ENCODE measurements around the gene SRSF10. TPM values are rescaled to one million over a fixed set of nuclear protein-coding genes. Genes with fewer than 3 reads are reported as not detected.

Gene SRSF10
- total RNA-seq, result 100 to 1,000 TPM; 170 to 252 (median 193) TPM
- 100 to 1,000 TPM; 108 to 132 TPM for polyA plus RNA-seq
- 336 reads per million, percentile 97 among the genes with 10 or more reads in this experiment for total RNA-seq

DNA sequence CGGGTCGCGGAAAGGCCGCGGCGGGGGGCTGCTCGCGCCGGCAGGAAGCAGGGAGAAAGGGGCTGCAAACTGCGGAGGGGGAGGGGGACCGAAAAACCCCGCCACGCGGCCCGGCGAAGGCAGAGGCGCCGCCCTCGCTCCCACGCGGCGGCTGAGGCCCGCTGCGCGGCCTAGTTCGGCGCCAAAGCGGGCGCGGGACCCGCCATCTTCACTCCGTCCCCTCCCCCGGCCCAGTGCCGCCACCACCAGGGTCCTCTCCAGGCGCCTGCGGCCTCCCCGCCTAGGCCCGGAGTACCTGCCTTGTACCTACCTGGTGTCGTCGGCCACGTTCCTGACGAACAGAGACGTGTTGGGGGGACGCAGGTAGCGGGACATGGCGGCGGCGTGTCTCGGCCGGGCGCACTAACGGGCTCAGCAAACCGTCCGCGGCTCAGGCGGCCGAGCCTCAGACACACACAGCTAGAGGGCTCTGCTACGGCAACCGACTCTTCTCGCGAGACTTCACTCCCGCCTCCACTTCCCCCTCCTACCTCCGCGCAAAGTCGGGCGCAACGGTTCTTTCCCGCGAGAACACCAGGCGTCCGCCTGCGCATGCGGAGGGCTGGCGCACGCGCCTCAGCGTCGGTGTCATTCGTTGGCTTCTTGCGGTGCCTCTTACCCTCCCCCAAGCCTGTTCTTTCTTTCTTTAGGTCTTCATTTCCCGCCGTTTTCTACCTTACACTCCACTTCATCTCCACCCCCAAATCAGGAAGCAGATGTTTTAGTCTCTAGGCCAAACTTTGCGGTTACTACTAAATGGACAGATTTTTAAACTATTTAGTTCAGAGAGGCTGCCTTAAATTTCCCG is at the start of gene SRSF10:
Gene SRSF10, minus strand, starts transcription at position 447 of the 847 bp plus-strand sequence. Its CDS starts 72 bp downstream, at position 375.
- H3K27ac Mint-ChIP-seq, result peak within 1 kb of the TSS; percentile 94 to 99 (median 96)
- peaks cover 0 to 31% (median 5%) of the 10 kb centered on the region in 5 donors for H3K36me3 Mint-ChIP-seq
- Histone ChIP-seq H3K27ac (ENCODE audit: low read depth, low read length) (peak within 1 kb of the TSS; percentile 98), H3K36me3 (ENCODE audit: control insufficient read depth in 2 of 3, insufficient read depth in 3 of 3, low read length in 3 of 3) (peaks cover 0 to 13% (median 0%) of the 10 kb centered on the region in 3 experiments), H3K9me3 (ENCODE audit: control insufficient read depth in 2 of 3, low read length in 3 of 3) (no peaks in the 10 kb centered on the region), H3K4me3 (ENCODE audit: low read length) (peak within 1 kb of the TSS; percentile 75), H3K27me3 (ENCODE audit: control insufficient read depth in 2 of 2, insufficient read depth in 2 of 2, low read length in 2 of 2) (no peaks in the 10 kb centered on the region), H3K4me1 (ENCODE audit: control insufficient read depth in 2 of 2, insufficient read depth in 2 of 2, low read length in 2 of 2) (peaks cover 31 to 43% of the 10 kb centered on the region in 2 donors)
- H3K4me3 Mint-ChIP-seq, result peak within 1 kb of the TSS; percentile 87 to 98 (median 94)
- intact Hi-C loops (cut with micrococcal nuclease), result loop anchor here (1.0 to 5.0 kb wide), 8 partner anchors 21 to 963 kb away; partner anchors contain the start of genes SRRM1 (in 2 of the 2), FUCA1 (in 1 of the 2), GALE (in 1 of the 2) and KDM1A (in 1 of the 2)
- peaks cover 0 to 4% (median 0%) of the 10 kb centered on the region in 5 donors for H3K27me3 Mint-ChIP-seq
- peak; percentile 91 to 99 (median 98) for DNase-seq
- peaks cover 39 to 57% (median 53%) of the 10 kb centered on the region in 7 donors for H3K4me1 Mint-ChIP-seq
- peaks cover 0 to 4% (median 0%) of the 10 kb centered on the region in 11 donors for H3K9me3 Mint-ChIP-seq
- CTCF ChIA-PET, result interaction anchor here (0.7 to 1.5 kb wide), 3 partner anchors 17 to 20 kb away, joined by 3 to 4 read pairs (median 3); partner anchors contain the start of gene PNRC2
- POLR2A ChIA-PET, result interaction anchor here (0.7 to 8.6 kb wide), 7 partner anchors 9 to 558 kb away, joined by 3 to 108 read pairs (median 5); partner anchors contain the start of genes LYPLA2 and PNRC2
- peak; percentile 97 for ATAC-seq

- no peaks in the 10 kb centered on the region for H3K9me3 Mint-ChIP-seq
- Histone ChIP-seq H3K4me1 (ENCODE audit: control insufficient read depth in 2 of 2, insufficient read depth in 2 of 2, low read length in 2 of 2) (no peaks in the 10 kb centered on the region), H3K36me3 (ENCODE audit: control insufficient read depth in 2 of 3, insufficient read depth in 3 of 3, low read length in 3 of 3) (no peaks in the 10 kb centered on the region), H3K27me3 (ENCODE audit: control insufficient read depth in 2 of 2, insufficient read depth in 2 of 2, low read length in 2 of 2) (no peaks in the 10 kb centered on the region), H3K9me3 (ENCODE audit: control insufficient read depth in 2 of 3, low read length in 3 of 3) (no peaks in the 10 kb centered on the region), H3K27ac (ENCODE audit: low read depth, low read length) (no peak overlapping the region), H3K4me3 (ENCODE audit: low read length) (no peak overlapping the region)
- peaks cover 0 to 8% (median 2%) of the 10 kb centered on the region in 7 donors for H3K4me1 Mint-ChIP-seq
- DNase-seq (peak in 6 of 9 donors; percentile 4 to 45 (median 26)), ATAC-seq (no peak)
- intact Hi-C loops (cut with micrococcal nuclease), result loop anchor here (1.0 kb wide), 3 partner anchors 69 to 160 kb away; partner anchors contain the start of genes FUCA1 (in 1 of the 2) and PNRC2 (in 1 of the 2)
- ChIA-PET CTCF (interaction anchor here (0.7 kb wide), 1 partner anchor 11 kb away, joined by 3 read pairs; no protein-coding TSS in a partner anchor), POLR2A (no interaction called here)
- no peak overlapping the region for H3K27ac Mint-ChIP-seq
- H3K36me3 Mint-ChIP-seq, result no peaks in the 10 kb centered on the region
- no peak overlapping the region for H3K4me3 Mint-ChIP-seq
- H3K27me3 Mint-ChIP-seq, result peaks cover 0 to 2% (median 0%) of the 10 kb centered on the region in 5 donors
Measured at GRCh38 chr1:24027838-24028468, 47.8 kb upstream of the SRSF10 start.

DNA sequence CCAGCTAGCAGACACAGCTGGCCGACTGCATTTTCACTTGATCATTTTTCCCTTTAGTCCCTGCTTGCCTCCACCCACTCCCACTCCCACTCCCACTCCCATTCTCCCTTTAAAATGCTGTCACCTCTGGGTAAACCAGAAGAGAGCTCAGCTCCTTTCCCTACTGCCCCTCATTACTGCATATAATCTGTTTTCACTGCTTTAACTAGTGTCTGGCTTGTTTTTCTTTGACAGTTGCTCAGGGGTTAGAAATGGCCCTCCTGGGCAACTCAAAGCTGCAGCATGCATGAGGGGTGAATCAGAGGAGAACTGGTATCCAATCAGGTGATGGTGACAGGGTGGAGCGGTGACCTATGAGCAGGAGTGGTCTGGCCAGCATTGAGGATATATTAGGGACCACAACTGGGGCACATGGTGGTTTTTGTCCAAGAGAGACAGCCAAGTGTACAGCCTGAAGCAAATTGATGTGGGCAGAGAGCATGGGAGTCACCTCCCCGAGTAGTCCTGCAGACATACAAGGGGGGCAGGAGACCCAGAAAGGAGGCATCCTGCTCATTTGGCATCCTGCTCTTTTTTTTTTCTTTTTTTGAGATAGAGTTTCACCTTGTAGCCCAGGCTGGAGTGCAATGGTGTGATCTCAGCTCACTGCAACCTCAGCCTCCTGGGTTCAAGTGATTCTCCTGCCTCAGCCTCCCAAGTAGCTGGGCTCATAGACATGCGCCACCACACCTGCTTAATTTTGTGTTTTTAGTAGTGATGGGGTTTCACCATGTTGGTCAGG is 42.6 kb upstream of the SRSF10 start:
- Mint-ChIP-seq H3K4me3 (no peak overlapping the region), H3K9me3 (no peaks in the 10 kb centered on the region), H3K27ac (no peak overlapping the region), H3K27me3 (peaks cover 0 to 8% (median 0%) of the 10 kb centered on the region in 5 donors), H3K4me1 (peaks cover 0 to 4% (median 0%) of the 10 kb centered on the region in 7 donors), H3K36me3 (no peaks in the 10 kb centered on the region)
- Histone ChIP-seq H3K4me1 (ENCODE audit: control insufficient read depth in 2 of 2, insufficient read depth in 2 of 2, low read length in 2 of 2) (no peaks in the 10 kb centered on the region), H3K36me3 (ENCODE audit: control insufficient read depth in 2 of 3, insufficient read depth in 3 of 3, low read length in 3 of 3) (no peaks in the 10 kb centered on the region), H3K4me3 (ENCODE audit: low read length) (no peak overlapping the region), H3K27ac (ENCODE audit: low read depth, low read length) (no peak overlapping the region), H3K27me3 (ENCODE audit: control insufficient read depth in 2 of 2, insufficient read depth in 2 of 2, low read length in 2 of 2) (no peaks in the 10 kb centered on the region), H3K9me3 (ENCODE audit: control insufficient read depth in 2 of 3, low read length in 3 of 3) (no peaks in the 10 kb centered on the region)
- DNase-seq, result no peak
- intact Hi-C loops (cut with micrococcal nuclease), result no loop called here
- ATAC-seq, result no peak
- ChIA-PET CTCF (no interaction called here), POLR2A (no interaction called here)

- no peaks in the 10 kb centered on the region for H3K9me3 Mint-ChIP-seq
- DNase-seq (no peak), ATAC-seq (no peak)
- Histone ChIP-seq H3K27me3 (ENCODE audit: control insufficient read depth in 2 of 2, insufficient read depth in 2 of 2, low read length in 2 of 2) (no peaks in the 10 kb centered on the region), H3K27ac (ENCODE audit: low read depth, low read length) (no peak overlapping the region), H3K4me3 (ENCODE audit: low read length) (no peak overlapping the region), H3K4me1 (ENCODE audit: control insufficient read depth in 2 of 2, insufficient read depth in 2 of 2, low read length in 2 of 2) (no peaks in the 10 kb centered on the region), H3K36me3 (ENCODE audit: control insufficient read depth in 2 of 3, insufficient read depth in 3 of 3, low read length in 3 of 3) (no peaks in the 10 kb centered on the region), H3K9me3 (ENCODE audit: control insufficient read depth in 2 of 3, low read length in 3 of 3) (no peaks in the 10 kb centered on the region)
- H3K27ac Mint-ChIP-seq, result no peak overlapping the region
- POLR2A ChIA-PET, result no interaction called here
- no peaks in the 10 kb centered on the region for H3K36me3 Mint-ChIP-seq
- peak overlapping the region in 1 of 10 donors; percentile 51 for H3K4me3 Mint-ChIP-seq
- peaks cover 0 to 8% (median 0%) of the 10 kb centered on the region in 5 donors for H3K27me3 Mint-ChIP-seq
- peaks cover 0 to 4% (median 0%) of the 10 kb centered on the region in 7 donors for H3K4me1 Mint-ChIP-seq
- intact Hi-C loops (cut with micrococcal nuclease), result no loop called here
- CTCF ChIA-PET, result no interaction called here
Measured at GRCh38 chr1:24021403-24022266, 41.5 kb upstream of the SRSF10 start.

DNA sequence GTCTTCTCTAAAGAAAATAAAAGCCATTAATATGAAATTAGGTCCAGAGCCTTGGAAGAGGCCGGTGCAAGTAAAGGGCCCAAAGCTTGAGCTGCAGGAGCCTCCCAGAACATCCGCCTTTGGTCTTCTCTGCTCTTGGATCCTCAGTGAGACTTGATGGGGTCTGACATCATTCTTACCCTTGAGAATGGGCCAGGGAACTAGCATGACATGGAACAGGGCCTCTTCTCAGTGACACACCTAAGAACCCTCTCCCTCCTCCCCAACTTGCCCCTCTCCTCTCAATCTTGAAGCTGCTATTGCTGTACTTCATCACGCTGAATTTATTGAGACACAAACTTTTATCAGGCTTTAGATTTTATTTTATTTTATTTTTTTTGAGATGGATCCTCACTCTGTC is 40.3 kb upstream of the SRSF10 start:
- POLR2A ChIA-PET, result no interaction called here
- intact Hi-C loops (cut with micrococcal nuclease), result no loop called here
- no peak overlapping the region for H3K27ac ChIP-seq (ENCODE audit: low read depth, low read length)
- CTCF ChIA-PET, result no interaction called here
- ATAC-seq (no peak), DNase-seq (no peak)
- H3K9me3 ChIP-seq (ENCODE audit: control insufficient read depth in 2 of 3, low read length in 3 of 3), result no peaks in the 10 kb centered on the region
- Mint-ChIP-seq H3K36me3 (no peaks in the 10 kb centered on the region), H3K9me3 (no peaks in the 10 kb centered on the region), H3K4me1 (peaks cover 0 to 4% (median 0%) of the 10 kb centered on the region in 7 donors), H3K27me3 (peaks cover 0 to 8% (median 0%) of the 10 kb centered on the region in 5 donors), H3K4me3 (no peak overlapping the region), H3K27ac (no peak overlapping the region)
- no peaks in the 10 kb centered on the region for H3K4me1 ChIP-seq (ENCODE audit: control insufficient read depth in 2 of 2, insufficient read depth in 2 of 2, low read length in 2 of 2)
- H3K4me3 ChIP-seq (ENCODE audit: low read length), result no peak overlapping the region
- no peaks in the 10 kb centered on the region for H3K27me3 ChIP-seq (ENCODE audit: control insufficient read depth in 2 of 2, insufficient read depth in 2 of 2, low read length in 2 of 2)
- H3K36me3 ChIP-seq (ENCODE audit: control insufficient read depth in 2 of 3, insufficient read depth in 3 of 3, low read length in 3 of 3), result no peaks in the 10 kb centered on the region

All from naive thymus-derived CD4-positive, alpha-beta T cell (primary cell).